Calu3 (cell line): ENCODE measurements around the gene COA5. TPM values are rescaled to one million over a fixed set of nuclear protein-coding genes. Genes with fewer than 3 reads are reported as not detected.

ENCODE experiments used
- BruUV-seq: library from RNA; stranded (reverse); fragments of 400-500 nt; replicated peaks from 2 replicates; lab custom pipeline; 2021; lab: Mats Ljungman, UMichigan
- CTCF ChIA-PET: fragments of 300-600 bp; sonication (Branson Sonifier 250); formaldehyde crosslinking; loops from one replicate; lab custom pipeline; 2022; ENCODE audit warnings: antibody characterized with exemption; lab: Charles Lee
- DNase-seq: peaks from one replicate; pipeline ENCODE4 v3.0.0; 2022
- H3K27ac Mint-ChIP-seq: one replicate; pipeline ENCODE4 v1.8.0; 2022; ENCODE audit warnings: mixed read lengths; ENCODE audit not compliant: unreplicated experiment
- H3K27me3 Mint-ChIP-seq: one replicate; pipeline ENCODE4 v1.8.0; 2022; ENCODE audit warnings: mixed read lengths; ENCODE audit not compliant: unreplicated experiment
- H3K36me3 Mint-ChIP-seq: one replicate; pipeline ENCODE4 v1.8.0; 2022; ENCODE audit warnings: mild to moderate bottlenecking, moderate library complexity, mixed read lengths; ENCODE audit not compliant: insufficient read depth, unreplicated experiment
- H3K4me1 Mint-ChIP-seq: one replicate; pipeline ENCODE4 v1.8.0; 2022; ENCODE audit warnings: mild to moderate bottlenecking, low read depth, mixed read lengths; ENCODE audit not compliant: unreplicated experiment
- H3K4me3 Mint-ChIP-seq: one replicate; pipeline ENCODE4 v1.8.0; 2022; ENCODE audit warnings: mild to moderate bottlenecking, low read depth, moderate library complexity, mixed read lengths; ENCODE audit not compliant: unreplicated experiment
- H3K9me3 Mint-ChIP-seq: one replicate; pipeline ENCODE4 v1.8.0; 2022; ENCODE audit warnings: low read depth, mixed read lengths; ENCODE audit not compliant: unreplicated experiment
- intact Hi-C: fragments of 100-400 bp; cut with micrococcal nuclease; formaldehyde crosslinking; loops from one replicate; pipeline ENCODE4 v1.10.0; 2022; ENCODE audit not compliant: unreplicated experiment
- total RNA-seq: library from RNA; stranded (reverse); gene quantifications from 2 replicates; pipeline ENCODE4 v1.2.3, GENCODE V29; 2022
- TF ChIP-seq, protein P1 (sequence below): fragments of 200-600 bp; IDR thresholded peaks from one replicate; pipeline ENCODE4 v1.8.0; 2022; ENCODE audit warnings: antibody characterized with exemption; ENCODE audit not compliant: unreplicated experiment

Gene COA5
- total RNA-seq, 1 experiment from 2014 or later = 24.9 TPM

DNA sequence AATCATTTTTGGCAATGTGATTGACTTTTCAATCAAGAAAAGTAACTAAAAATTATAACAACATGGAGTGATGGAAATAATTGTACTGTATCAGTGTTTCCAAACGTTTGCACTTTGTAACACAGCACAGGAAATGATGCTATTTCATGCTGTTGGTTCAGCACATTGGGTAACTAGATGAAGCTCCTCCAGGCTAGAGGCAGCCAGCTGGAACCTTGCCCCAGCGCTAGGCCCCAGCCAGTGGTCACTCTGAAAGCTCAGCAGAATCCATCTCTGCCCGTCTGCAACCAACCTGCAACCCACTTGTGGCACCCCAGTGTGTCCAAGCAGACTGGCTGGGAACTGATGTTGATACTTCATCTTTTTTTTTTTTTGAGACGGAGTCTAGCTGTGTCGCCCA is 15.3 kb upstream of the COA5 start:
- CTCF ChIA-PET = no interaction called here
- intact Hi-C loops = no loop called here
- no TSS peak for BruUV-seq

DNA sequence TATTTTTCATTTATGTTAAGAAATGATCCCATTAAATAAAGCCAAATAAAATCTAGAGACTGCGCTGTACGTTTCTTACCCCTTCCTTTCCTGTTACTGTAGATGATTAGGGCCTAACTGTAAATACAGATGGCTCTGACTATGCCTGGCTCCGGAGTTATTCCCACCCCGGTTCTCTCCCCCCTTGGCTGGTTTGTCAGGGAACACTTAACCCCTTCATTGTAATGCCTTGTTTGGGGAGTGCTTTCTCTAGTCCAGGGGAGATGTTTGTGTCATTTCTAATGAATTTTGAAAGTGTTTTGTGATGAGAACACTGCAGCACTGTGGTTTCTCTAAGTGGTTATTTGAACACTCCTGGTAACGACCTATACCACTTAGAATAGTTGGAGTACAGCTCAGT is 8.8 kb upstream of the COA5 start:
- Mint-ChIP-seq H3K36me3 (peaks cover 32% of the 10 kb centered on the region), H3K4me1 (no peaks in the 10 kb centered on the region), H3K27me3 (no peaks in the 10 kb centered on the region), H3K27ac (no peak overlapping the region), H3K4me3 (no peak overlapping the region), H3K9me3 (no peaks in the 10 kb centered on the region)
- no TSS peak for BruUV-seq
- TF ChIP-seq, protein P1, sequence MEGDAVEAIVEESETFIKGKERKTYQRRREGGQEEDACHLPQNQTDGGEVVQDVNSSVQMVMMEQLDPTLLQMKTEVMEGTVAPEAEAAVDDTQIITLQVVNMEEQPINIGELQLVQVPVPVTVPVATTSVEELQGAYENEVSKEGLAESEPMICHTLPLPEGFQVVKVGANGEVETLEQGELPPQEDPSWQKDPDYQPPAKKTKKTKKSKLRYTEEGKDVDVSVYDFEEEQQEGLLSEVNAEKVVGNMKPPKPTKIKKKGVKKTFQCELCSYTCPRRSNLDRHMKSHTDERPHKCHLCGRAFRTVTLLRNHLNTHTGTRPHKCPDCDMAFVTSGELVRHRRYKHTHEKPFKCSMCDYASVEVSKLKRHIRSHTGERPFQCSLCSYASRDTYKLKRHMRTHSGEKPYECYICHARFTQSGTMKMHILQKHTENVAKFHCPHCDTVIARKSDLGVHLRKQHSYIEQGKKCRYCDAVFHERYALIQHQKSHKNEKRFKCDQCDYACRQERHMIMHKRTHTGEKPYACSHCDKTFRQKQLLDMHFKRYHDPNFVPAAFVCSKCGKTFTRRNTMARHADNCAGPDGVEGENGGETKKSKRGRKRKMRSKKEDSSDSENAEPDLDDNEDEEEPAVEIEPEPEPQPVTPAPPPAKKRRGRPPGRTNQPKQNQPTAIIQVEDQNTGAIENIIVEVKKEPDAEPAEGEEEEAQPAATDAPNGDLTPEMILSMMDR = no peak
- CTCF ChIA-PET = no interaction called here
- DNase-seq = no peak
- intact Hi-C loops = no loop called here

More for the DNA sequence above, 15.3 kb upstream of the COA5 start:
- Mint-ChIP-seq H3K4me1 (no peaks in the 10 kb centered on the region), H3K27me3 (no peaks in the 10 kb centered on the region), H3K27ac (no peak overlapping the region), H3K4me3 (no peak overlapping the region), H3K36me3 (no peaks in the 10 kb centered on the region), H3K9me3 (no peaks in the 10 kb centered on the region)
- TF ChIP-seq, protein P1 = no peak
- no peak for DNase-seq

DNA sequence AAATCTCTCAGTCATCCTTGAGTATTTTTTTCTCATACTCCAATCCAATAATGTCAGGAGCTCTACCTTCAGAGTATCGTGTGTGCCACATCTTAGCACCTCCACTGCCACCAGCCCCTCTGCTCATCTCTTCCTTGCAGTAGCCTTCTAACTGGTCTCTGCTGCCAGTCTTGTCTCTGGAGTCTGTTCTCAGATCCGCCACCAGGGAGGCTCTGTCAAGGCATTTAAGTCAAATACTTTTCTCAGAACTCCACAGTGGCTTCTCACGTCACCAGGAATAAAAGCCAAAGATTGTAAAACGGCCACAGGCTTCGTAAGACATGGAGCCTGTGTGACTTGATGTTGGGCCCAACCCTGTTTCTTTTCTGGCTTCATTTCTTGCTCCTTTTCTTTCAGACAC is 7.2 kb upstream of the COA5 start:
- CTCF ChIA-PET = no interaction called here
- Mint-ChIP-seq H3K27ac (no peak overlapping the region), H3K4me3 (no peak overlapping the region), H3K9me3 (no peaks in the 10 kb centered on the region), H3K27me3 (no peaks in the 10 kb centered on the region), H3K36me3 (peaks cover 43% of the 10 kb centered on the region), H3K4me1 (no peaks in the 10 kb centered on the region)
- TF ChIP-seq, protein P1 = no peak
- DNase-seq = no peak
- intact Hi-C loops = no loop called here
- no TSS peak for BruUV-seq

DNA sequence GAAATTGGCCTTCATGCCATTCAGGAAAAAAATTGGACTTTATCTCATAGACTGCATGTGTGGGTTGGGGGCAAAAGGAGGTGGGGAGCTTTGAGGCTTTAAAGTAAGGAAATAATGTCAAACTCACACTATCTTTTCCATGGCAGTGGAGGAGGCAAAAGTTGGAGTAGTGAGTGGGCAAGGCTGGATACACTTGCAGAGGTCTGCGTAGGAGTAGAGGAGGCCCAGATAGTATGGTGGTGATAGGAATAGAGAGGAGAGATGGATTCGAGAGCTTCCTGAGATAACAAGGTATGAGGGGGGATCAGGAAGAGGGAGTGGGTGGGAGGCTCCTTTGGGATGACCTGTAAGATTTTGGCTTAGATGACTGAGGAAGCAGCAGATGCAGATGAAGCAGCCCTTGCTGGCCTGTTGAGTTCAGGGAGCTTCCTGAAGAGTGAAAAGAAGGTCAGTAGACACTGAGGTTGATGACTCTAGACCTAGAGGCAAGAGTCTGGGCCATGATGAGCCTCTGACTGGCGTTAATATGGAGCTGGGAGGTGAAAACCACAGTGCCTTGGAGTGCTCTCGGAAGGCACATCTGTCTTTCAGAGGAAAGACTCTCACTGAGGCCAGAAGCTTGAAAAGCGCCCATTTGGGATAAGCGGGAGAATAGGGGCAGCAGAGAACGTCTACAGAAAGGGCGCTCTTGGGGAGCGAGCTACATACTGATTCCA is 5.9 kb upstream of the COA5 start:
- BruUV-seq = no TSS peak
- intact Hi-C loops = no loop called here

More for the DNA sequence above, 5.9 kb upstream of the COA5 start:
- Mint-ChIP-seq H3K4me1 (peaks cover 8% of the 10 kb centered on the region), H3K27ac (no peak overlapping the region), H3K27me3 (no peaks in the 10 kb centered on the region), H3K36me3 (peaks cover 48% of the 10 kb centered on the region), H3K9me3 (no peaks in the 10 kb centered on the region), H3K4me3 (no peak overlapping the region)
- CTCF ChIA-PET = no interaction called here
- TF ChIP-seq, protein P1 = no peak
- no peak for DNase-seq
